HG02973 (cell line): ENCODE results near the gene RAET1G.
"Not testable (repeated sequence)": the region's sequence is repeated elsewhere in the genome, so short reads cannot be mapped to it uniquely, and the experiment has no call there.

Experiments
- ATAC-seq: cut with Tn5 transposase; IDR thresholded peaks from one replicate; pipeline ENCODE4 v1.9.1; 2021; ENCODE audit warnings: moderate library complexity; ENCODE audit not compliant: unreplicated experiment

Gene RAET1G

GRCh38 chr6:149935246-149935645 is 12.3 kb upstream of the RAET1G start:
- ATAC-seq: no peak

DNA sequence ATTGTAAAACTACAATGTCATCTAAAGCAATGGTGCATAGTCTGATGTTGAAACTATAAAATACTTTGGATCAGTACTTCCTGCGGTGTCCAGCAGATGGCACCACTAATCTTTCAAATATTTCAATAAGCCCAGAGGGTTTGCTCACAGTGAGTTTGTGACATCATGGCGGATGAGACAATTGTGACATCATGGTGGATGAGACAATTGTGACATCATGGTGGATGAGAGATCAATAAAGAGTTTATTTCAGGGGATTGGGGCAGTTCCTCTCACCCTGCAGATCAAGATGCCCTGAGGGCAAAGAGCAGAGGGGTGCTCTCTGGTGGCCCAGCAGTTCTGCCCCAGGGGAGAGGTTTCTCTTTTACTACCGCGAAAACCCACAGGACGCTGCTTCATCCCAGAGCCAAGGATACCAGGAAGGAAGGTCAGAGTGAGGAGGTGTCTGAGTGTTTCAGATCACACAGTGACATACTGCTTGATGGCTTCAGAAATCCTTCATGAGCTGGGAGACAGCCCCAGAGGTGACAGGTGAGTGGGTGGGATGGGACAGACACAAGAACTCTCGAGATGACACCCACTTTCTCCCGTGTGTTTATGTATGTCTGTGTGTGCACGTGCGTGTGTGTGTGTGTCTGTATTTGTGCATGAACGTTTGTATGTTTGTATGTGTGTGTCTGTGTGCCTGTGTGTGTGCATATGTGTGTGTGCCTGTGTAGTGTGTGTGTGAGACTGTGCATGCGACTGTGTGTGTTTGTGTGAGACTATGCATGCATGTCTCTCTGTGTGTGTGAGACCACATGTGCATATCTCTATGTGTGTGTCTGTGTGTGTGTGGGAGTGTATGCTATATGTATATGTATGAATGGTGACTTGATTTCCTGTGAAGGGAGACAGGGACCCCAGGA is 11.6 kb upstream of the RAET1G start:
- no peak for ATAC-seq

DNA sequence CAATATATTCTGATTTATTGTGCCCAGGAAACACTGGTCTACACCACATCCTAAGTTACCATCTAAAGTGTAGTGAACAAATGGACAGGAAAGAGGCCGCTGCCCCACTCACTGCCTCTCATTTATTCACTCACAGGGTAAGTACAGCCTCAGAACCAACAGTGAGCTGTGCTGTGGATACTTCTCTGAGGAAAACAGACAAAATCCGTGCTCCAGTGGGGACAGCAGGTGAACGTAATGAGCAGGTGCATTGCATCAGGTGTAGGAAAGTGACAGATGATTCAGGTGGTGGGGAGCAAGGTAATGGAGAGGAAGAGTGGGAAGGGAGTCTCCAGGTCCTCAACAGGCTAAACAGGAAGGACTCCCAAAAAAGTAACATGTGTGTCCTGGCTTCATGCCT is 10.5 kb upstream of the RAET1G start:
- no peak for ATAC-seq

GRCh38 chr6:149933036-149933435 is 10.1 kb upstream of the RAET1G start:
- no peak for ATAC-seq

GRCh38 chr6:149931501-149931900 is 8.6 kb upstream of the RAET1G start:
- ATAC-seq: no peak

DNA sequence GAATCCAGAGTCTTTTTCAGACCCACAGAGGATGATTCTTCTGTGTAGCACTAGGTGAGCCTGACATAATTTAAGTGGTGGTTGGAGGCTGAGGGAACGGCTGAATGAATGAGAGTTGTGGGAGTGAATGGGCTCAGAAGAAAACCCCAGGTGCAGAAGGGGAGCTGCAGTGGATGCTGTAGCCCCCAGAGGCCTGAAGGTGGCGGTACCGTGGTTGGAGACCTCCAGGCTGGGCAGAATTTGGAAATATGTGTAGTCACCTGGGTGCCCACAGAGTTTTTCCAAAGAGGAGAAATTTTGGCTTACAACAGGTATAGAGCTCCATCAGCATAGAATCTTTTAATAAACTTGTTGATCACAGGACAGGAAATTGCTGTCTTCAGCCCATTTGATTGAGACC is 6.5 kb upstream of the RAET1G start:
- no peak for ATAC-seq

DNA sequence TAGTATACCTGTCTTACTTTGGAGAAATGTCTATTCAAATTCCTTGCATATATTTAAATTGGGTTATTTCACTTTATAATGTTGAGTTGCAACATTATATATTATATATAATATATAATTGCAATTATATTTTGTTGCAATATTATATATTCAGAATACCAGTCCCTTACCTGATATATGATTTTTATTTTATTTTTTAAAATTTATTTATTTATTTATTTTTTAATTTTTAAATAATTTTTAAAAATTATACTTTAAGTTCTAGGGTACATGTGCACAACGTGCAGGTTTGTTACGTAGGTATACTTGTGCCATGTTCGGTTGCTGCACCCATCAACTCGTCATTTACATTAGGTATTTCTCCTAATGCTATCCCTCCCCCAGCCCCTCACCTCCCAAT is 4.1 kb upstream of the RAET1G start:
- not testable (repeated sequence) for ATAC-seq

DNA sequence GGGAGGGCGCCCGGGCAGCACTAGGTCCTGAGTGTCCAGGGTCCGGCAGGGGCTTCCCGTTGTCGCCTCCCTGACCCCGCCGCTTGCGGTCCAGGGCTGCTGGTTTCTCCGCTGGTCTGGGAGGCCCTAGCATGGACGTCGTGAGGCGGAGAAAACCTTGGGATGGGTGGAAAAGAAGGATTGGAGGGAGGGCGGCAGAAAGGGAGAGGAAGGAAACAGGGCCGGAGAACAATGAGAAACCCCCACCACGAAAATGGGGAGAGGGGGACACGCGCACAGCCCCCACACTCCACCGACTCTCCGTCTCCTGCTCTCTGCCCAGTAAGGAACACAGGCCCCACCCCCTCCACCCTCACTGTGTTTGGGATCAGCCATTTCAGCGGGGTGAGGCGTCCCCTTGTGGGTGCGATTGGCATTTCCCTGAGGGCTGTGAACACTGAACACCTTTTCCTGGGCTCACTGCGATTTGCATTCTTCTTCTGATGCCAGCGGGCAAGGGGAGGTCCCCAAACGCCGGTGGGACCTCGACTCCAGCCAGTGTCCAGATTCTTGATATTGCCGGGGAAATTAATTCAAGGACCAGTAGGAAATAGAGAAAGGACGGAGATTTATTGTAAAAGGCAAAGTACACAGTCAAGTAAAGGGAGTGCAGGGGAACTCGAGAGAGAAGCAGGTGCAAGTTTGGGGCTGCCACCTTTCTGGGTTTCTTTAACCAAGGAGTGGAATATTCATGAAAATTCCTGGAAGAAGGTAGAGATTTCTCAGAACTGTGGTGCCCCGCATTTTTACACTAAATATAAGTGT is 3.3 kb upstream of the RAET1G start:
- ATAC-seq: peak; percentile 51

DNA sequence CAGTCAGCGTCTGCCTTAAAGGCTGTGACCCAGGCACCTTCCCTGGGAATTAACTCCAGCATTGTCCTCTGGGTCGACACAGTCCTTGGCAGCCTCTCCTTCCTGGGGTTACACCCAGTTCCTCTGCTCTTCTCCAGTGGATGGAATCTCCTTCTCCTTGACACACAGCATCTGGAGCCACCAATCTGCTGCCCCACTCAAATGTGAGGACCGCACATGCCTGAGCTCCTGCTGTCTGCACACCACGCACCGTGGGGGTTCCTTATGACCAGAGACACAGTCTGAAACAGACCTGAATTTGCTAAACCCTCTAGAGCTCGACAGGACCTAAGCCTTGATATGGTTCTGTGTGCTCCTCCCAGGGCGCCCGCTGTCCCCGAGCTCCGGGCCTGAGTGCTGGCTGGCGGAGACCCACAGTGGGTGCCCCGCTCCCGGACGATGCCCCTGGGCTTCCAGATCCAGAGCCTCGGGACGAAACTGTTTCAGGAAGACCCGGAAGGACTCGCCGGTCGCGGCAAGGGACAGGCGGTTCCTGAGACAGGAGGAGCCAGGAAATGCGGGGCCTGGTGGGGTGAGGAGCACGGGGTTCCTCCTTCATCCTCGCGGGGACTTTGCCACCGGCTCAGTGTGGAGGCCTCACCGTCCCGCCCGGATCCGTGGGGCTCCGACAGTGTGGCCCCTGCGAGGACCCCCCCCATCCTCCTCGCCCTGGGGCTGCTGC is 2.5 kb upstream of the RAET1G start:
- no peak for ATAC-seq

- ATAC-seq: no peak
Observed at GRCh38 chr6:149924933-149925252, 2.0 kb upstream of the RAET1G start.

GRCh38 chr6:149924206-149924932 is 1.4 kb upstream of the RAET1G start:
- no peak for ATAC-seq

DNA sequence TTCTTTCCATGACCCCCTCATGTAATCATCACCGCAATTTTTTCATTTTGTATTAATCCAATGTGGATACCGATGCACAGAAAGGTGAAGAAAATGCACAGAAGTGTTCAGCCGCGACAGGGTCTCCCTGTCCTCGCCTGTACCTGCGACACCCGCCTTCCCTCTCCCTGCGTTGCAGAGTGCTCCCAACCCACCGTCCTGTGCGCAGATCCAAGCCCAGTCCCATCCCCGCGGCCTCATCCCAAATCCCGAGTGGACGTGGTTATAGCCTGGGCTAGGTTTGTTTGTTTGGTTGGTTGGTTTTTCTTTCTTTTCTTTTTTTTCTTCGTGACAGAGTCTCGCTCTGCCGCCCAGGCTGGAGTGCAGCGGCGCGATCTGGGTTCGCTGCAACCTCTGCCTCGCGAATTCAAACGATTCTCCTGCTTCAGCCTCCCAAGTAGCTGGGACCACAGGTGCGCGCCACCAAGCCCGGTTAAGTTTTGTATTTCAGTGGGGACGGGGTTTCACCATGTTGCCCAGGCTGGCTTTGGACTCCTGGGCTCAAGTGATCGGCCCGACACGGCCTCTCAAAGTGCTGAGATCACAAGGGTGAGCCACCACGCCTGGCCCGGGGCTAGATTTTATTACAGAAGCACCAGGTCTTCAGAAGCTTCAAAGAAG is 536 bp upstream of the RAET1G start:
- ATAC-seq: no peak

DNA sequence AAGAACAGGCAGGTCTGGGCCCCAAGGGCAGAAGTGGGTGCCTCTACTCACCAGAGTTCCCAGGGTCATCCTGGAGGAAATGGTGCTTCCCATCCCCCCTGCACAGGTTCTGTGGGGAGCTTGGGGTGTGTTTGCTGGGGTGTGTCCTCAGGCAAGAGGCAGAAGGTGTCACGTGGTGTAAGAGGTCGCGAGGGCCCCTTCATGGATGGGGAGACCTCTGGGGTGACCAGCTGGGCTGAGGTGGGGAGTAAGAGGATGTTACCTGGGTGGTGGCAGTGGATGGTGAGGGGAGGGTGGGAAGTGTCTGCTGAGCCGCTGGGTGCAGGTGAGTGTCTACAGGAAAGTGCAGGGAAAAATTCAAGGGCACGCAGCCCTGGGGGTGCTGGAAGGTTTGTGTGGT is 830 bp downstream of the RAET1G start:
- ATAC-seq: not testable (repeated sequence)

DNA sequence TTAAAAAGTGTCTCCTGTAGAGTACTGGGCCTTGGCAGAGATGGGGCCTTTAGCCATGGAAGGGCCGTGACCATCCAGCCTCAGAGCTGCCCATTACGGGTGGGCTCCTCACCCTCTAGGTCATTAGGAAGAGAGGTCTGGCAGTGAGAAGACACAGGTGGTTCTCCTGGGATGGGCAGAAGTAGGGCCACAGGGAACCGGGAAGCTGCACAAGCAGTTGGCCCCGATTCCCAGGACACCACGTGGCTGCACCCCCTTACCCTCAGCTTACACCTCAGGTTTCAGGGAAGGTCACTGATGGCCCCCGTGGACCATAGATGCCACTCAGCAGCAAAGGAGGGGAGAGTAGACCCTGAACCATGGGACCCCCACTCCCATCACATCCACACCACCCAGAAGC is 1.6 kb downstream of the RAET1G start:
- no peak for ATAC-seq

DNA sequence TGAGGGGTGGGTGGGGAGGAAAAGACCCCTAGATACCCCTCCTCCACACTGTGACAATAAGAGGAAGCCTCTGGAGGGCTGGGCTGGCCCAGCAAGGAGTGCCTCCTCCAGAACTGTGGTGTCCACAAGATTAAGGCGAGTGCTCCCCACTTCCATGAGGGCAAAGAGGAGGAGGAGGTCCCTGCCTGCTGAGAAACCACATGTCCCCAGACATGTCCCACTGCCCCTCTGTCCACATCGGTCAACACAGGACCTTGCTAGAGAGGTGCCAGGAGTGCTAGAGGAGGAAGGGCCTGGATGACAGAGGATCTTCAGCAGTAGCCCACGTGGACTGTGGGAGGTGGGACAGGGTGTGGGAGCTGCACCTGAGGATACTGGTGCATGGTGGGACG is 3.1 kb downstream of the RAET1G start:
- no peak for ATAC-seq

DNA sequence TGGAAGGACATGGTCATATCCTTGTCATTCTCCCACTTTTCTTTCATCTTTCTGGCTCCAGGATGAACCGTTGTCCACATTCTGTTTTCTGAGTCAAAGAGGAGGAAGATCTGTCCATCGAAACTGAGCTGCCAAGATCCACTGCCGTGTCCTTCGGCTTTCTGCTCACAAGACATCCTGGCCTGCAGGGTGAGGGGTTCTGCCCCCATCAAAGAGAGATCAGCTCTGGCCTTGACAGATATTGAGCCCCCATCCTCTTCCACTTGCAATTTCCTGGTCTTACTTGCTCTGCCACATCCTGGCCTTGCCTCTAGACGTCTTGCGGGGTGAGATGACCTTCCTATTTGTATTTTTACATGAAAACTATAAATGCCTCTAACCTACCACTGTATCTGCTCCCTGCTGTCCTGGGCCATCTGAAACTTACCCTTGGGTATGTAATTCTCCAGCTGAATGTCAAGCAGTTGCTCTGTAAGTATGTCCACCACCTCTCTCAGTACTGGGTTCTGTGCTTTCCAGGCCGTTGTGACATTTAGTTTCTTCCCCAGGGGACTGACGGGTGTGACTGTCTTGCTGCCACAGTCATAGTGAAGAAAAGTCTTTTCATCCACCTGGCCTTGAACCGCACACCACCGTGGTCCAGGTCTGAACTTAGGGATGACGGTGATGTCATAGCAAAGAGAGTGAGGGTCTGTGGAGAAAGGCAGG is 3.6 kb downstream of the RAET1G start:
- not testable (repeated sequence) for ATAC-seq

GRCh38 chr6:149918151-149918905 is 4.6 kb downstream of the RAET1G start:
- ATAC-seq: no peak

- no peak for ATAC-seq
Observed at GRCh38 chr6:149917679-149918078, 5.2 kb downstream of the RAET1G start.
